GM12874 (cell line): ENCODE results near the gene RBL2.

Experiments used
- TF ChIP-seq, protein P1 (sequence below): IDR thresholded peaks from 2 replicates; pipeline ENCODE4 v1.5.1; 2011; ENCODE audit warnings: low read depth, mild to moderate bottlenecking, control low read depth, low read length, moderate library complexity; ENCODE audit not compliant: insufficient read depth

Gene RBL2

GRCh38 chr16:53484542-53484941 lies 50.3 kb downstream of the RBL2 start:
- TF ChIP-seq, protein P1, sequence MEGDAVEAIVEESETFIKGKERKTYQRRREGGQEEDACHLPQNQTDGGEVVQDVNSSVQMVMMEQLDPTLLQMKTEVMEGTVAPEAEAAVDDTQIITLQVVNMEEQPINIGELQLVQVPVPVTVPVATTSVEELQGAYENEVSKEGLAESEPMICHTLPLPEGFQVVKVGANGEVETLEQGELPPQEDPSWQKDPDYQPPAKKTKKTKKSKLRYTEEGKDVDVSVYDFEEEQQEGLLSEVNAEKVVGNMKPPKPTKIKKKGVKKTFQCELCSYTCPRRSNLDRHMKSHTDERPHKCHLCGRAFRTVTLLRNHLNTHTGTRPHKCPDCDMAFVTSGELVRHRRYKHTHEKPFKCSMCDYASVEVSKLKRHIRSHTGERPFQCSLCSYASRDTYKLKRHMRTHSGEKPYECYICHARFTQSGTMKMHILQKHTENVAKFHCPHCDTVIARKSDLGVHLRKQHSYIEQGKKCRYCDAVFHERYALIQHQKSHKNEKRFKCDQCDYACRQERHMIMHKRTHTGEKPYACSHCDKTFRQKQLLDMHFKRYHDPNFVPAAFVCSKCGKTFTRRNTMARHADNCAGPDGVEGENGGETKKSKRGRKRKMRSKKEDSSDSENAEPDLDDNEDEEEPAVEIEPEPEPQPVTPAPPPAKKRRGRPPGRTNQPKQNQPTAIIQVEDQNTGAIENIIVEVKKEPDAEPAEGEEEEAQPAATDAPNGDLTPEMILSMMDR: no peak

DNA sequence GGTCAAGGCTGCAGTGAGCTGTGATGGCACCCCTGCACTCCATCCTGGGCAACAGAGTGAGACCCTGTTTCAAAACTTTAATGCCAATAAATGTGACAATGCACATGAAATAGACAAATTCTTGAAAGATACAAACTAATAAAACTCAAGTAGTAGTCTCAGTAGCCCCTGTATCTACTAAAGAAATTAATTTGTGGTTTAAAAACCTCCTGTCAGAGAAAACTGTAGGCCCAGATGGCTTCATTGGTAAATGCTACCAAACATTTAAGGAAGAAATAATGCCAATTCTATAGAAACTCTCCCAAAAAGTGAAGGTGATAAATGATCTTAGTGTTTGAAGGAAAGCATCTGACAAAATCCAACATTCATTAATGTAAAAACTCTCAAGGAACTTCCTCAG lies 52.0 kb downstream of the RBL2 start:
- TF ChIP-seq, protein P1: no peak

- TF ChIP-seq, protein P1: no peak
Observed at GRCh38 chr16:53489755-53490154, 55.5 kb downstream of the RBL2 start.

GRCh38 chr16:53492503-53492902 lies 58.2 kb downstream of the RBL2 start:
- TF ChIP-seq, protein P1: no peak

DNA sequence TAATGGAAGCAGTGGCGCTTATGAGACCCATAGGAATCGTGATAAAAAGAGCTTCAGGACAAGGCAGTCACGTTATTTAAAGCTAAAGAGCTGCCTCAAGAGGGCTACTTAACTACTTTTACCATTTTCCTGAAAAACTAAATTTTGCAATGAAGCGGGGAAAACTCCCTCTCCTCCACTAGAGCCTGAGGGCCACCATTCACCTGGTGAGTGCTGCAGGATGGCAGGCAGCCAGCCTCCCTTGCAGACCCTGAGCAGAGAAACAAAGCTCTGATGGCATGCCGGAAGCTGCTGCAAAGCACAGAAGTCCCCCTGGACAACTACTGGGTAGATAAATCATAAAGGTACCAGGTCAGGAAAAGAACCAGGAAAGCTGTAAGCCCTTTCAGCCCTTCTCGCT lies 60.4 kb downstream of the RBL2 start:
- TF ChIP-seq, protein P1: no peak

DNA sequence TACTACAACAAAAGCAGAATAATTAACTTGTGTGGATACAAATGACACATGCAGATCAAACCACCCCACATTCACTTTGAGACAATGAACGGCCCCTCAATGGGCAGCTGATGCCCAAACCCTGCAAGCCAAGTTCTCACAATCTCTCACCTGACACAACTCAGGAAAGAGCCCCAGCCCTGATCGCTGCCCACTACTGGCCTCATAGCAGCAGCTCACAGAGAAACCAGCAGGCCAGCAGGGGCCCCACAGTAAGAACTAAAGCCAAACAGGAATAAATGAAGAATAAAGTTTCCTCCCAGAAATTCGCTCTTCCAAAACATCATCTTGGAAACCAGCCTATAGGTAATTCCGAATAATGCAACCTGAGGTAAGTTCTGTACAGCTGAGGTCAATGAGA lies 61.1 kb downstream of the RBL2 start:
- TF ChIP-seq, protein P1: no peak

DNA sequence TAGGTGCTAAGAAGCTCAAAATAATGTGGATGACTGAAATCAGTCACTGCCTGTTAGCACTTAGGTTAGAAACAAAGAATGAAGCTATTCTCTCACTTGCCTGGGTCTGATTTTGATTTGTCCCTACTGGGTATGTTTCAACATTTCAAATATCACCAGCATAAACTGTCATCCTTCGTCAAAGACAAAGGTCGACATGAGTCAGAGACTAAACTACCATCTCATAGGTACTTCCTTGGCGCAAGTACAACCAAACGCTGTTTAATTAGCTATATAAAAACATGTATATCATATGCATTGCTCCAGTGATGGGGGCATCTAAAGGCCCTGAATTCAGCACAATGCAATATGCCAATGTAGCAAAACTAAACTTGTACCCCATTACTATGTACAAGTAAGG lies 64.7 kb downstream of the RBL2 start:
- TF ChIP-seq, protein P1: no peak

DNA sequence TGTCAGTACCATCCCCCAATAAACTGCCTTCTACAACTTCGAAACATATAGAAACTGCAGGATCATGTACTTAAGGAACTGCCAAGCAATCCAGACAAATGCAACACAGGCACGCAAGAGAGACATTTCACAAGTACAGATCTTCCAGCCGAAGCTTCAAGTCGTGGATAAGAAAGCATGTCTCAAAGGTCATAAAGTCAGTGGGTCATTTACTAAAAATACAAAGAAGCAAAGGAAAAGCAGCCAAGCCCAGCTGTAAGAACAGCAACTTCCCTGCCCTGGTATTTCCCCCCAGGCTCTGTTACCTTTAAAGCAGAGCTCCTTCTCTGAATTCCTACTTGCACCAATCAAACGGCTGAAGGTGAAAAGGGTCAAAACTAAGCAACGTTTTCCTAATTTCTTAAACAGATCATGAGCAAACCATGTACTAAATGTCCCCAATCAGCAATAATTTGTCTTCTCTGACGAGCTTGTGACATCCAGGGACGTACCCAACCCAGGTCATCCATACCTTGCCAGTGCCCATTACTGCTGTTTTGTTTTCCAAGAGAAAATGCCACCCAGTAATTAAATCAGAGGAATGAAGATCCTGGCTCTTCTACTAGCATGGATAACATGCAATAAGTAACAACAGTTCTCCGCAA lies 67.1 kb downstream of the RBL2 start:
- TF ChIP-seq, protein P1: no peak
